Pancreas (tissue), 10 donors: ENCODE measurements around the gene MCTP1. TPM values are rescaled to one million over a fixed set of nuclear protein-coding genes. Genes with fewer than 3 reads are reported as not detected.

Experiments used
- ATAC-seq, 4 donors: fragments of 200-7000 bp; cut with Tn5 transposase; one replicate each; pipeline versions ENCODE4 v1.8.0 to v1.9.1; 2020; ENCODE audit warnings: mild to moderate bottlenecking in 4 of 4, moderate library complexity in 4 of 4
- DNase-seq, 6 donors: peaks; one replicate each; pipeline ENCODE4 v3.0.0-alpha.2; 2020
- FAIRE-seq: peaks from 2 replicates; lab custom pipeline; 2012; peaks lifted over from hg19 to GRCh38; lab: Jason Lieb, UNC
- H3K27ac ChIP-seq, 4 donors: fragments of 200-600 bp; sonication (generic); 1 replicate in 3 of 4; 2 replicates in 1 of 4; pipeline versions ENCODE4 v1.5.0 to v1.8.0; 2020
- H3K27me3 ChIP-seq, 4 donors: fragments of 200-600 bp; one replicate each; pipeline ENCODE4 v1.8.0; 2021
- H3K36me3 ChIP-seq, 3 donors: fragments of 200-600 bp; sonication (generic) in 1 of 3; one replicate each; pipeline versions ENCODE4 v1.5.0 to v1.8.0; 2020 to 2021
- H3K4me1 ChIP-seq, 3 donors: fragments of 200-600 bp; one replicate each; pipeline ENCODE4 v1.8.0; 2021
- H3K4me3 ChIP-seq, 4 donors: fragments of 200-600 bp; sonication (generic) in 2 of 4; one replicate each; pipeline versions ENCODE4 v1.5.0 to v1.8.0; 2020 to 2021
- H3K9me3 ChIP-seq, 4 donors: fragments of 200-600 bp; one replicate each; pipeline ENCODE4 v1.8.0; 2021
- CTCF ChIP-seq, 4 donors: fragments of 200-600 bp; sonication (generic) in 3 of 4; IDR thresholded peaks; one replicate each; pipeline versions ENCODE4 v1.5.0 to v1.8.0; 2021; ENCODE audit warnings: antibody characterized with exemption in 4 of 4
- WGBS, 2 donors: extraction: QIAGEN DNeasy Blood & Tissue Kit; methylation state at CpG; one replicate each; pipeline ENCODE4 v1.1.7; 2013; 5-methylcytosine and 5-hydroxymethylcytosine counted together
- intact Hi-C, 3 donors: fragments of 100-400 bp; cut with DNase I; formaldehyde crosslinking; loops; one replicate each; pipeline versions ENCODE4 v1.11.1 to v1.14.2; 2022
- polyA plus RNA-seq, 2 donors: library from polyadenylated mRNA; stranded (reverse); fragments of 200-250 nt; gene quantifications; one replicate each; pipeline ENCODE4 v1.2.3, GENCODE V29; 2013
- total RNA-seq, 6 donors: library from RNA; stranded (reverse); fragmentation: NEBNext Ultra II Directional in 4 of 6; extraction: Animal tissue kit (Norgen Biotek cat#: 25700) in 4 of 6; gene quantifications; one replicate each; pipeline versions ENCODE4 v1.2.1 to v1.2.4, GENCODE V29; 2021 to 2023
- donor health status: healthy with polysubstance abuse.
- donor health status: DM: no; HTN: no; CAD: no; lungs with moderate emphysema.
- donor health status: DM: no; HTN: no; CAD: no.
- donor health status: control.
- donor health status: control.
- donor health status: Bipolar disorder and iron deficiency.
- donor health status: DM: yes; HTN: yes; CAD: no.
- donor health status: DM: no; HTN: no; CAD: no.
- donor health status: DM: no; HTN: no; CAD: no.
- donor health status: DM: yes; HTN: yes; CAD: no.

Gene MCTP1
- total and polyA plus RNA-seq, 8 donors = 0.80 to 8.1 (median 2.2) TPM

GRCh38 chr5:95229646-95230045 lies 55.2 kb downstream of the MCTP1 start:
- H3K27me3 ChIP-seq = no peaks in the 10 kb centered on the region
- DNase-seq = no peak
- no peaks in the 10 kb centered on the region for H3K9me3 ChIP-seq
- FAIRE-seq = no peak
- ATAC-seq = no peak
- H3K27ac ChIP-seq = no peak overlapping the region
- H3K4me3 ChIP-seq = no peak overlapping the region
- 78 to 87% methylated on average over 2 of the region's 2 CpGs for WGBS, 2 donors
- no peaks in the 10 kb centered on the region for H3K36me3 ChIP-seq
- no peak for TF ChIP-seq CTCF (IDR thresholded peaks at IDR 0.05)
- intact Hi-C loops = no loop called here
- no peaks in the 10 kb centered on the region for H3K4me1 ChIP-seq

- intact Hi-C loops = no loop called here
- Histone ChIP-seq H3K27ac (no peak overlapping the region), H3K4me1 (no peaks in the 10 kb centered on the region), H3K4me3 (no peak overlapping the region), H3K36me3 (no peaks in the 10 kb centered on the region), H3K27me3 (no peaks in the 10 kb centered on the region), H3K9me3 (no peaks in the 10 kb centered on the region)
- no peak for TF ChIP-seq CTCF (IDR thresholded peaks at IDR 0.05)
- DNase-seq = no peak
- ATAC-seq = no peak
- no peak for FAIRE-seq
Observed at GRCh38 chr5:95224701-95225459, 60.0 kb downstream of the MCTP1 start.

- FAIRE-seq (no peak), ATAC-seq (no peak), DNase-seq (no peak)
- Histone ChIP-seq H3K9me3 (no peaks in the 10 kb centered on the region), H3K4me3 (no peak overlapping the region), H3K4me1 (no peaks in the 10 kb centered on the region), H3K27me3 (no peaks in the 10 kb centered on the region), H3K36me3 (no peaks in the 10 kb centered on the region), H3K27ac (no peak overlapping the region)
- intact Hi-C loops = no loop called here
- TF ChIP-seq CTCF (IDR thresholded peaks at IDR 0.05) = no peak
- WGBS, 2 donors = 90 to 91% methylated on average over 2 of the region's 2 CpGs
Observed at GRCh38 chr5:95223566-95224258, 61.2 kb downstream of the MCTP1 start.

GRCh38 chr5:95222836-95223235 lies 62.1 kb downstream of the MCTP1 start:
- H3K27ac ChIP-seq = no peak overlapping the region
- WGBS, 2 donors = 57 to 64% methylated on average over 2 of the region's 2 CpGs
- DNase-seq = no peak
- H3K36me3 ChIP-seq = no peaks in the 10 kb centered on the region
- no peak for FAIRE-seq
- no peaks in the 10 kb centered on the region for H3K27me3 ChIP-seq
- no peak for ATAC-seq
- H3K9me3 ChIP-seq = no peaks in the 10 kb centered on the region
- no peak for TF ChIP-seq CTCF (IDR thresholded peaks at IDR 0.05)
- no peaks in the 10 kb centered on the region for H3K4me1 ChIP-seq
- H3K4me3 ChIP-seq = no peak overlapping the region
- intact Hi-C loops = no loop called here

GRCh38 chr5:95221234-95221633 lies 63.7 kb downstream of the MCTP1 start:
- no peak for TF ChIP-seq CTCF (IDR thresholded peaks at IDR 0.05)
- no peak for ATAC-seq
- FAIRE-seq = no peak
- 55 to 74% methylated on average over 2 of the region's 2 CpGs for WGBS, 2 donors
- H3K27me3 ChIP-seq = no peaks in the 10 kb centered on the region
- H3K4me3 ChIP-seq = no peak overlapping the region
- intact Hi-C loops = no loop called here
- no peaks in the 10 kb centered on the region for H3K4me1 ChIP-seq
- H3K9me3 ChIP-seq = no peaks in the 10 kb centered on the region
- H3K36me3 ChIP-seq = no peaks in the 10 kb centered on the region
- H3K27ac ChIP-seq = no peak overlapping the region
- DNase-seq = no peak
